Germinal center (tissue), 1 donor: Measurements from ENCODE around the gene NUF2.

Source experiments
- DNase-seq: peaks from one replicate; pipeline ENCODE4 v3.0.0; 2012; ENCODE audit warnings: mixed read lengths, low spot score

The NUF2 gene

DNA sequence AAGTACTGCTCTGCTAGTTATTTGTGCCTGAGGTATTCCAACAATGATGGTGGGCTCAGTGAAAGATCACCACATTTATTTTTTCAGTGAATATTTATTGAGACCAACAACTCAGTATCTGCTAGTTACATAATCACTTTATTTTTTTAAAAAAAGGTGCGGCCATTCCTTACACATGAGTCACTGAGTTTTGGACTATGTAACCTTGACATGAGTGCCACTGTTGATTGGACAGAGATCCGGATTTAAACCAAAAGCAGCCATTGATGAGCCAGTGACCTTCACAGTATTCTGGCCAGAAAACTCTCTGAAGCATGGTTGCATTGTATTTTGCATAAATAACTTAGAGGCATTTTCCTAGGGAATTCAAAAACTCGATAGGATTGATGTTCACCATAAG lies 79.5 kb downstream of the NUF2 start:
- DNase-seq, result no peak
